Activated CD4-positive, alpha-beta memory T cell treated with anti-CD3 and anti-CD28 coated beads for 36 hours (primary cell): ENCODE results near the gene UBE2F. TPM values are rescaled to one million over a fixed set of nuclear protein-coding genes. Genes with fewer than 3 reads are reported as not detected.
A peak's percentile ranks its signal among the peaks of the same experiment; 100 is the strongest.
"Not testable (repeated sequence)": the region's sequence is repeated elsewhere in the genome, so short reads cannot be mapped to it uniquely, and the experiment has no call there.

ENCODE experiments used
- CTCF ChIA-PET: fragments of 350-600 bp; sonication (Branson Sonifier 250); formaldehyde crosslinking; loops from one replicate; lab custom pipeline; 2021; ENCODE audit warnings: antibody characterized with exemption, inconsistent platforms; lab: Charles Lee
- POLR2A ChIA-PET: fragments of 350-600 bp; sonication (Branson Sonifier 250); formaldehyde crosslinking; loops from one replicate; lab custom pipeline; 2021; ENCODE audit warnings: antibody characterized with exemption; lab: Charles Lee
- DNase-seq: peaks from one replicate; pipeline ENCODE4 v3.0.0-alpha.2; 2020
- H3K27ac Mint-ChIP-seq: one replicate; pipeline ENCODE4 v1.8.0; 2021; ENCODE audit warnings: mixed read lengths
- H3K27me3 Mint-ChIP-seq: one replicate; pipeline ENCODE4 v1.8.0; 2021; ENCODE audit warnings: mixed read lengths
- H3K36me3 Mint-ChIP-seq: one replicate; pipeline ENCODE4 v1.8.0; 2021; ENCODE audit warnings: mixed read lengths
- H3K4me1 Mint-ChIP-seq: one replicate; pipeline ENCODE4 v1.8.0; 2021; ENCODE audit warnings: low read depth, mixed read lengths
- H3K4me3 Mint-ChIP-seq: one replicate; pipeline ENCODE4 v1.8.0; 2021; ENCODE audit warnings: mild to moderate bottlenecking, mixed read lengths
- H3K9me3 Mint-ChIP-seq: one replicate; pipeline ENCODE4 v1.8.0; 2021; ENCODE audit warnings: mixed read lengths
- intact Hi-C: fragments of 100-400 bp; cut with micrococcal nuclease; formaldehyde crosslinking; loops from one replicate; pipeline ENCODE4 v1.15.1; 2023
- total RNA-seq, 2 experiments: library from RNA; stranded (reverse); gene quantifications; one replicate each; pipeline ENCODE4 v1.2.3, GENCODE V29; 2021

The UBE2F gene
- total RNA-seq, 2 experiments from 2014 or later, result 50.7 to 52.9 TPM

- Mint-ChIP-seq H3K9me3 (peaks cover 2% of the 10 kb centered on the region), H3K36me3 (peaks cover 19% of the 10 kb centered on the region), H3K4me3 (peak within 1 kb of the TSS; percentile 91), H3K4me1 (peaks cover 47% of the 10 kb centered on the region), H3K27ac (peak within 1 kb of the TSS; percentile 85), H3K27me3 (peaks cover 8% of the 10 kb centered on the region)
- ChIA-PET CTCF (interaction anchor here (0.7 to 2.0 kb wide), 4 partner anchors 81 to 138 kb away, joined by 3 to 6 read pairs (median 3); no protein-coding TSS in a partner anchor), POLR2A (interaction anchor here (0.6 to 2.2 kb wide), 3 partner anchors 9 to 227 kb away, joined by 4 to 11 read pairs (median 6); no protein-coding TSS in a partner anchor)
- peak; percentile 98 for DNase-seq
- intact Hi-C loops, result loop anchor here (1.0 to 10.0 kb wide), 5 partner anchors 62 to 358 kb away; partner anchors contain the start of genes ILKAP and PER2
These were observed 93.9 kb downstream of the UBE2F start, which contains the start of gene SCLY for GRCh38 chr2:238060542-238061314. Gene SCLY, plus strand, starts transcription at chr2:238061001. Its CDS starts 54 bp downstream, at chr2:238061055.

GRCh38 chr2:238061315-238062202 lies 94.7 kb downstream of the UBE2F start:
- Mint-ChIP-seq H3K4me1 (peaks cover 53% of the 10 kb centered on the region), H3K27ac (peak overlapping the region; percentile 85), H3K27me3 (peaks cover 8% of the 10 kb centered on the region), H3K36me3 (peaks cover 27% of the 10 kb centered on the region), H3K4me3 (peak overlapping the region; percentile 91), H3K9me3 (peaks cover 8% of the 10 kb centered on the region)
- CTCF ChIA-PET, result interaction anchor here (0.6 to 2.0 kb wide), 5 partner anchors 77 to 388 kb away, joined by 3 to 6 read pairs (median 3); no protein-coding TSS in a partner anchor
- POLR2A ChIA-PET, result interaction anchor here (0.6 to 2.2 kb wide), 4 partner anchors 8 to 226 kb away, joined by 3 to 11 read pairs (median 5); no protein-coding TSS in a partner anchor
- intact Hi-C loops, result loop anchor here (5.0 to 10.0 kb wide), 3 partner anchors 143 to 359 kb away; partner anchors contain the start of genes ILKAP and PER2
- peak; percentile 53 for DNase-seq

GRCh38 chr2:238063414-238064189 lies 96.8 kb downstream of the UBE2F start:
- Mint-ChIP-seq H3K36me3 (peaks cover 48% of the 10 kb centered on the region), H3K4me3 (no peak overlapping the region), H3K27me3 (peaks cover 1% of the 10 kb centered on the region), H3K27ac (no peak overlapping the region), H3K9me3 (peaks cover 21% of the 10 kb centered on the region), H3K4me1 (peaks cover 72% of the 10 kb centered on the region)
- ChIA-PET CTCF (interaction anchor here (0.8 kb wide), 1 partner anchor 140 kb away, joined by 3 read pairs; no protein-coding TSS in a partner anchor), POLR2A (no interaction called here)
- intact Hi-C loops, result loop anchor here (5.0 to 10.0 kb wide), 3 partner anchors 141 to 361 kb away; partner anchors contain the start of genes ILKAP and PER2
- DNase-seq, result no peak

GRCh38 chr2:238064376-238064775 lies 97.6 kb downstream of the UBE2F start:
- DNase-seq, result no peak
- CTCF ChIA-PET, result interaction anchor here (0.8 kb wide), 1 partner anchor 96 kb away, joined by 4 read pairs; no protein-coding TSS in a partner anchor
- Mint-ChIP-seq H3K4me1 (peaks cover 76% of the 10 kb centered on the region), H3K4me3 (no peak overlapping the region), H3K36me3 (peaks cover 53% of the 10 kb centered on the region), H3K9me3 (peaks cover 21% of the 10 kb centered on the region), H3K27ac (peak overlapping the region; percentile 26), H3K27me3 (no peaks in the 10 kb centered on the region)
- intact Hi-C loops, result loop anchor here (5.0 to 10.0 kb wide), 3 partner anchors 140 to 362 kb away; partner anchors contain the start of genes ILKAP and PER2
- POLR2A ChIA-PET, result no interaction called here

- H3K27me3 Mint-ChIP-seq, result no peaks in the 10 kb centered on the region
- intact Hi-C loops, result loop anchor here (10.0 kb wide), 2 partner anchors 140 to 220 kb away; partner anchors contain the start of genes ILKAP and PER2
- H3K9me3 Mint-ChIP-seq, result peaks cover 21% of the 10 kb centered on the region
- no peak overlapping the region for H3K4me3 Mint-ChIP-seq
- H3K27ac Mint-ChIP-seq, result no peak overlapping the region
- ChIA-PET CTCF (interaction anchor here (0.8 kb wide), 1 partner anchor 96 kb away, joined by 4 read pairs; no protein-coding TSS in a partner anchor), POLR2A (no interaction called here)
- peaks cover 75% of the 10 kb centered on the region for H3K4me1 Mint-ChIP-seq
- no peak for DNase-seq
- H3K36me3 Mint-ChIP-seq, result peaks cover 59% of the 10 kb centered on the region
These were observed 98.4 kb downstream of the UBE2F start for GRCh38 chr2:238065071-238065846.

GRCh38 chr2:238066218-238066617 lies 99.4 kb downstream of the UBE2F start:
- Mint-ChIP-seq H3K4me1 (peaks cover 78% of the 10 kb centered on the region), H3K9me3 (peaks cover 21% of the 10 kb centered on the region), H3K4me3 (no peak overlapping the region), H3K27me3 (no peaks in the 10 kb centered on the region), H3K36me3 (peaks cover 62% of the 10 kb centered on the region), H3K27ac (peak overlapping the region; percentile 63)
- POLR2A ChIA-PET, result no interaction called here
- DNase-seq, result no peak
- CTCF ChIA-PET, result no interaction called here
- intact Hi-C loops, result loop anchor here (10.0 kb wide), 2 partner anchors 139 to 219 kb away; partner anchors contain the start of genes ILKAP and PER2

GRCh38 chr2:238066718-238067117 lies 99.9 kb downstream of the UBE2F start:
- peaks cover 59% of the 10 kb centered on the region for H3K36me3 Mint-ChIP-seq

GRCh38 chr2:238067939-238068338 lies 101.1 kb downstream of the UBE2F start:
- Mint-ChIP-seq H3K27ac (peak overlapping the region; percentile 63), H3K9me3 (peaks cover 26% of the 10 kb centered on the region), H3K27me3 (no peaks in the 10 kb centered on the region), H3K4me1 (peaks cover 70% of the 10 kb centered on the region), H3K36me3 (peaks cover 70% of the 10 kb centered on the region), H3K4me3 (no peak overlapping the region)
- intact Hi-C loops, result loop anchor here (10.0 kb wide), 2 partner anchors 137 to 217 kb away; partner anchors contain the start of genes ILKAP and PER2
- POLR2A ChIA-PET, result no interaction called here
- CTCF ChIA-PET, result interaction anchor here (1.3 kb wide), 1 partner anchor 145 kb away, joined by 3 read pairs; no protein-coding TSS in a partner anchor
- DNase-seq, result no peak

More at GRCh38 chr2:238066718-238067117, 99.9 kb downstream of the UBE2F start:
- H3K9me3 Mint-ChIP-seq, result peaks cover 21% of the 10 kb centered on the region
- intact Hi-C loops, result loop anchor here (10.0 kb wide), 2 partner anchors 138 to 218 kb away; partner anchors contain the start of genes ILKAP and PER2
- POLR2A ChIA-PET, H3K4me3 Mint-ChIP-seq, CTCF ChIA-PET, H3K27me3 Mint-ChIP-seq: not testable (repeated sequence)
- H3K4me1 Mint-ChIP-seq, result peaks cover 76% of the 10 kb centered on the region
- DNase-seq, result peak; percentile 56
- H3K27ac Mint-ChIP-seq, result peak overlapping the region; percentile 63

- H3K4me1 Mint-ChIP-seq, result peaks cover 58% of the 10 kb centered on the region
- intact Hi-C loops, result loop anchor here (10.0 kb wide), 2 partner anchors 136 to 216 kb away; partner anchors contain the start of genes ILKAP and PER2
These were observed 102.4 kb downstream of the UBE2F start for GRCh38 chr2:238069021-238069709.

More at GRCh38 chr2:238069021-238069709, 102.4 kb downstream of the UBE2F start:
- Mint-ChIP-seq H3K27me3 (no peaks in the 10 kb centered on the region), H3K27ac (peak overlapping the region; percentile 66), H3K4me3 (peak overlapping the region; percentile 2), H3K36me3 (peaks cover 78% of the 10 kb centered on the region), H3K9me3 (peaks cover 28% of the 10 kb centered on the region)
- ChIA-PET POLR2A (interaction anchor here (1.8 kb wide), 1 partner anchor 8 kb away, joined by 6 read pairs; the partner anchor contains the start of gene SCLY), CTCF (no interaction called here)
- peak; percentile 30 for DNase-seq
